Stimulated activated CD8-positive, alpha-beta memory T cell treated with anti-CD3 and anti-CD28 coated beads, Interleukin-7, amount 100 ng/mL, for 4 hours (primary cell): ENCODE data around the gene LPAR3.
"Not testable (repeated sequence)": the region's sequence is repeated elsewhere in the genome, so short reads cannot be mapped to it uniquely, and the experiment has no call there.

ENCODE experiments used
- DNase-seq, 2 donors: peaks; one replicate each; pipeline ENCODE4 v3.0.0-alpha.2; 2020; ENCODE audit warnings: low read depth in 2 of 2

LPAR3 gene, protein sequence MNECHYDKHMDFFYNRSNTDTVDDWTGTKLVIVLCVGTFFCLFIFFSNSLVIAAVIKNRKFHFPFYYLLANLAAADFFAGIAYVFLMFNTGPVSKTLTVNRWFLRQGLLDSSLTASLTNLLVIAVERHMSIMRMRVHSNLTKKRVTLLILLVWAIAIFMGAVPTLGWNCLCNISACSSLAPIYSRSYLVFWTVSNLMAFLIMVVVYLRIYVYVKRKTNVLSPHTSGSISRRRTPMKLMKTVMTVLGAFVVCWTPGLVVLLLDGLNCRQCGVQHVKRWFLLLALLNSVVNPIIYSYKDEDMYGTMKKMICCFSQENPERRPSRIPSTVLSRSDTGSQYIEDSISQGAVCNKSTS

DNA sequence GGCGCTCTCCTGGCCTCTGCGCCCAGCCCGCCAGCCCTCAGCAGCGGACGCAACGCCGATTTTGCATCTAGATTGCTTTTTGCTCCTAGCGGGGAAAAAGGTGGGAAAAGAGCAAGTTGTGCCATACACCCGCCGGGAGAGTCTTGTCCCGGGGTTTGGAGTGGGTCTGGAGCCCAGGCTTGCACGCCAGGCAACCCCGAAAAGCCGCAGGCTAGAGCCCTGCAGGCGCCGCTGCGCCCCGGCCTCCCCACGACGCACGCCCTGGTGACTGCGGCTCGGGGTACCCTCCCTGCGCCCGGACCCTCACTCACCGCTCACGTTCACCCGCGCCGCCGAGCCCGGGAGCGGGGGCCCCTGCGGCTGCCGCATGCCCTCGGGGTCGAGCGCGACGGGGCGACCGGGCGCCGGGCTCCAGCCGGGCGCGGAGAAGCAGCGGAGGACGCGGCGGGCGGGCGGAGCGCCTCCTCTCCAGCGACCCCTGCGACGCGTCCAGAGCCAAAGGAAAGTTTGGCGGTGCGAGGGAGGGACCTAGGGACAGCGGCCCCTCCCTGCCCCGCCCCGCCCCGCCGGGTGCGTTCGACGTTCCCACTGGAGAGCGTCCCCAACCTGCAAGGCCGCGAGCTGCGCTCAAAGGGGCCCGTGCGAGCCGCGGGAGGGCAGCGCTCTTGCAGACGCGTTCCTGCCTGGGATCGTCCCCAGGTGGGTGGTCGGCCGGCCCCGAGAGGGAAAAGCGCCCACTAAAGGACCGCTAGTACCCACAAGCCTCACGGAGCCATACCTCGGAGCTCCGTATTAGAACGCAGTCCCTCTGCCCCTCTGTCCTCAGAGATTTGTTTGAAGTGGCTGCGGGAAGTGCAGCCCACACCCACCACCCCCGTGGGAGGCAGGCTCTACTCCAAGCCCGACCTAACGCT is at the start of gene LPAR3:
LPAR3 (minus strand) TSS at position 502 of the 914 bp plus-strand sequence. CDS start 27,086 bp downstream, outside the sequence.
- no peak for DNase-seq

DNA sequence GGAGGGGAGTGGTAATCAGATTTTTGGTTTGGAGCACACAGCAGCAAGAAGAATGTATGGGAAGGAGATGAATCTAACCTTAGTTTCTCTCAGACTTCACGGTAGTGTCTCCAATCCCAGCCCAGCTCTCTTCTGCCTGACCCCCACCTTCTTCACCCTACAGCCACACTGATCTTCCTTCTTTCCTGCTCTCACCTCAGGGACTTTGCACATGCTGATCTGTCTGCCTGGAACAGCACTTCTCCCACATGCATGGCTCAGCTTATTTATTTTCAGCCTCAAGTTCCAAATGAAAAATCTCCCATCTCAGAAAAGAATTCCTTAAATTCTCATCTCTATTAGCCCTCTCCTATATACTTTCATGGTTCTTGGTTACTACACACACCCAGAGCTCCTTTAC is 48.8 kb upstream of the LPAR3 start:
- no peak for DNase-seq

DNA sequence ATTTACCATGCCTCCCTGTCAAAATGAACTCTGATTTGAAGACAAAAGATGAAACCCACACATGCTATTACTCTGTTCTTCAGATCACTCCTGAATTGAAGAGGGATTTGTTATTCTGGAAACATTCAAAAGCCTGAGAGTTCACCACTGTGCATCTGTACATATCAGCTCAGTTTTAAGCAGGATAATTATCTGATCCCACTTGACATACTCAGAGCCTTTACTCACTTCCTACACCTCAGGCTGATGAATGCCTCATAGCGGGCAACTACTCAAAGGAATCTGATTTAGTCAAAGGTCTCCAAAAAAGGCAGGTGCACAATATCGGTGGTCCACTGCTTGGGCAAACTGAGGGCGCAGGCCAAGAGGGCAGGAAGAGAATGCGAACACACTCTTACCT is 47.5 kb upstream of the LPAR3 start:
- DNase-seq, result no peak

DNA sequence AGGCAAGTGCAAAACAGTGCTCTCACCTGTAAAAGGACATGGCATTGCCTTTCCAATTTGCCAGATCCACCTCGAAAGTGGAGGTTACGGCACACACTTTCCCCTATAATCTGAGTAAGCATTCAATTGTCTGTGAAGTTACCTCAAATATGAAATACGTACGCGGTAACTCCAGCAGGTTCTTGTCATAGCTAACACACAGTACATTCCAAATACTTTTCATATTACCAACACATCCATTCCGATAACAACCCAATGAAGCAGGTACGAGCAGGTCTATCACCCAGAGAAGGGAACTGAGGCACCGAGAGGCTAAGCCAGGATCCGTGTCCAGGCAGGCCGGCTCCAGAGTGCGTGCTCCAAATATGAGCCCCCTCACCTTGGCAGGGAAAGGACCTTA is 46.8 kb upstream of the LPAR3 start:
- no peak for DNase-seq

DNA sequence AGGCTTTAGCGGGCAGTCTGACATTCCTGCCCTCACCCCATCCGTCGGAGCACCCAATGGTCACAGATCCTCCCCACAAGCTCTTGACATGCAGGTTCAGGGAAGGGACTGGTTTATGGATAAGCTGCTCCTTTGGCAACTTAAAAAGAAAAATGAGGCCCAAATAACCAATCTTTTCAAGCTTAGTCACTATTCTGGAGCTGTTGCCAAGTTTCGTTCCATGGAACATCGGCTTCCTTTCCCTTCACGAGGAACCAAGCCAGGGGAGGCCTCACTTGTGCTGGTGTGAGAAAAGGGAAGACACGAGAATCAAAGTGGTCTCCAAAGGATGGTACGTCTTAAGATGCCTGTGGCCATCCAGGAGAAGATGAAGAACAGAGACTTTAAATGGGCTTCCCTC is 46.1 kb upstream of the LPAR3 start:
- DNase-seq, result no peak

DNA sequence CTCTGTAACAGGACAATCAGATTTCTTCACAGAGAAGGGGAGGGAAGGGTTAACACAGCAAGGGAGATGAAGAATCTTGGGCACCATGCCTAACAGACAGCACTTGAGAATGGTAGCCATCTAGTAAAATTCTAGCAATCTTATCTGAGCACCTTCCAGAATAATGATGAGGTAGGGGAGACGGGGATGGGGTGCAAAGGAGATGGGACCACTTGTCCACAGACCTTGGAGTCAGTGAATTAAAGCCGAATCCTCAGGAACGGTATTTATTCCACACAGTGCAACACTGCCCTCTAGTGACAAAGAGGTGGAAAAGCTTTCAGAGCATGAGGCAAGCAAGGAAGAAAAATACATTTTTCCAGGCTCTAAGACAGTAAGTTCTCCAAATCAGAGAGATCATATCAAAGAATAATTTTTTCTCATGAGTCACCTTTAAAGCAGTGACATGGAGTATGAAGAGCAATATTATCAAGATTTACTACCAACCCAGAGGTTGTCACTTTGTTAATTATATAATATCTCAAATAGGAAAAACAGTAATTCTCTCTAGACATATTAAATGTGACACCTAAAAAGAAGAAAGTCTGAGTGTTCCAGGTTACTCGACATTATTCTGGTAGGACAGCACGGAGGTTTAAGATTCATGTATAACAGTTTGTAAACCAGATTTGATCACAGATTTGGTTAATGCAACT is 43.3 kb upstream of the LPAR3 start:
- peak in 1 of 2 donors; percentile 4 for DNase-seq

DNA sequence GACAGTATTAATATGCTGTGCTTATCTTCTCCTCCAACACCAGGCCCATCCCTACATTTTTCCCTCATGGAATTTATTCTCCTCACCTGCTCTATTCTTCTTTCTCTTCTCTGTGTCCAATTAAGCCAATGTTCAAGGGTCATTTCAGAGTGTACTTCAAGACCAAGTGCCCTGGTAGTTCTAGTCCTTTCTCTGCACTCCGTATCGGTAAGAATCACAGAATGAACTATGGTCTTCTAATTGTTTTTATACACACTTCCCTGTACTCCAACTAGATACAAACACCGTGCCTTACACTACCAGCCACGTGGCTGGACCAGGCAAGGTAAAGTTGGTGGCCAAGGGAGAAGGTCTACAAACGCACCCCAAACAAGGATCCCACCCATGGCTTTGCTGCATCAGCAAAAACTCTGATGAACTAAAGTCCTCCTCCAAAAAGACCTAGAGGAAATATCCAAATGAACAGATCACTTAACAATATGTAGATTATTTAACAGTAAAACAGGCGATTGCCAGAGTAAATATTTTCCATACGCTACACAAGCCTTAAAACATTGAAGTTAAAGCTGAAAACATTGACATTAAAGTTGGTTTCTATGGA is 40.1 kb upstream of the LPAR3 start:
- no peak for DNase-seq

DNA sequence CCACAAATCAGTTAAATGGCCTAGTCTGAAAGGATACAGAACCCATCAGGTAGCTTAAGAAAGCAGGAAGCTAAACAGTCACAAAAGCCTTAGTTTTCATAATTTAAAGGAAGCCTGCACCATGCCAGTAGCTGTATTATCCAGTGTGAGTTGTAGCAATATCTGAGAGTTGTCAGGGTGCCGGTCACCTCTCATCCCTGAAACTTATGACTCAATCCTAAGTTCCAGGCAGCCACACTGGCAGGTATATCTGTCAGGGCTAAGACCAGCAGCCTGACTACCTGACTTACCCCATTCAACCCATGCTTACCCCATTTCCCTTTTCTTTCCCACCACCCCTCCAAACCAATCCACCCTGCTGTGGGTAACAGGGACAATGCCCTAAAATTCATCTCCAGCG is 37.8 kb upstream of the LPAR3 start:
- DNase-seq, result no peak

DNA sequence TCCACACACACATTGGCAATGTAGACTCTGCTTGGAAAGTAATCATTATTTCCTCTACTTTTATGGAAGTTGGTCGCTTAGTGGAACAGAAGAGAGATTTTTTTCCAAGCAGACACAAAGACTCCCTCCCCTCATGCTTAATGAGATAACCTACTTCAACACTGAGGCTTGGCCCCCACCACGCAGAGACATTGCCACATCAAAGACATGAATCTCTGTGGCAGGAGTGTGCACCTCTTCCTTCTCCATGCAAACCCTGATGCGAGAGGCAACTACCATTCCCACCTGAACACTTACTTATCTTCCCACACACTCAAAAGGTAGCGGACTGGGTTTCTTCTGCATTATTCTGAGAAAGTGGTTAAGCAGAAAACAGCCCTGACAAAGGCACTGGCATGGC is 37.3 kb upstream of the LPAR3 start:
- no peak for DNase-seq

DNA sequence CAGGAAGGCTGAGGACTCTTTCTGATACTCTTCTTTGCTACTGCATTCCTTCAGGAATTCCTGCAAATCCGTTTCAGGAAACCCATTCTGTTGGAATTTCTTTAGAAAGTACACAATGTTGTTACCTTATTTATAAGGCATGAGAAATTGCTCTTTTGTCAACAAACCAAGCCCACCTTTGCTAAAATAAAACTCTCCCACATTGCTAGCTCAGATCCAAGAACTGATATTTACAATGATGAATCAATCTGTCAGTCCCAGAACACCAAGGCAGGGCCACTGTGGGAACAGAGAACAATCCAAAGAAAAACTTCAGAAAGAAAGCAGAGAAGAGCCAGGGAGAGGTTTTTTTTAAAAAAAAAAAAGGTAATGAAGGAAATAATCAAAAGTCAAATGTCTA is 36.6 kb upstream of the LPAR3 start:
- DNase-seq, result no peak

DNA sequence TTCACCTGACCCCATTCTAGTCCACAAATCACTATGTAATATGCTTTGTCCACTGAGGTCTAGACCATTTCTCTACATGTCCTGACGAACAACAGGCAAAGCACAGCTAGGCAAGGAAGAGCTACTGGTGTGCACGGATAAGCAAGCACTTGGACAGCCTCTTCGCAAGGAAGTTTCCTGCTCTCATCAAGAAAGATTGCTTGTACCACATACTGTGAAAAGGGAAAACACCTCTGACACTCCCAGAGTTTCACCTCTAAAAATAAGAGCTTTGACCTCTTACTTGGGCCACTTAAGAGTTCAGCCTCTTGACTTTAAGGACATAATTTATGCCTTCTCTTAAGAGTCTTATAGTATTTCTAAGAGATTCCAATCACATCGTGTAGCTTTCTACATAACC is 36.0 kb upstream of the LPAR3 start:
- no peak for DNase-seq

DNA sequence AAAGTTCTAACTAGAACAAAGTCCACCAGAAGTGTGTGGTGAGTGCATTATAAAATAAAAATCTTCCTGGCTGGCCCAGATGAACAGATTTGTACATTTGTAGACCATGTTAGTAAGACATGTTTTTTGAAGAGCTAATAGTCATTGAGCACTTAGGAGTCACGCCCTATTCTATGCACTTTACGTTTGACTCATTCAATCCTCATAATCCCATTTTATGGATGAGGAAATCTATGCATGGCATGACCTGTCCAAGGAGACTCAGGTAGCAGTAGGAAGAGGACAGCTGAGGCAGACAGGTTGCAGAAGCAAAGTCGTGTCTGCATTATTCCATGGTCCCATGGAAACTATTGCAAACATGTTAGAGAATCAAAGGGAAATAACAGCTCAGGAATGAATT is 30.3 kb upstream of the LPAR3 start:
- DNase-seq, result no peak

DNA sequence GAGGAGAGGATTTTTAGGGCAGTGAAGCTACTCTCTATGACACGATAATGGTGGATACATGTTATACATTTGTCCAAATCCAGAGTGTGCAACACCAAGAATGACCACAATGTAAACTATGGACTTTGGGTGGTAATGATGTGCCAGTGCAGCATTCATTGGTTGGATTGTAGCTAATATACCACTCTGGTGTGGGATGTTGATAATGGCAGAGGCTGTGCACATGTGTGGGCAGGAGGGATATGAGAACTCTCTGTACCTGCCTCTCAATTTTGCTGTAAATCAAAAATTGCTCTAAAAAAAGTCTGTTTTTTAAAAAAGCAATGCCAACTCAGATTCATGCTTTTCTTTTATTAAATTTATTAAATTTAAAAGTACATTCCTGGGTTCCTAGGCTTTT is 27.2 kb upstream of the LPAR3 start:
- no peak for DNase-seq

DNA sequence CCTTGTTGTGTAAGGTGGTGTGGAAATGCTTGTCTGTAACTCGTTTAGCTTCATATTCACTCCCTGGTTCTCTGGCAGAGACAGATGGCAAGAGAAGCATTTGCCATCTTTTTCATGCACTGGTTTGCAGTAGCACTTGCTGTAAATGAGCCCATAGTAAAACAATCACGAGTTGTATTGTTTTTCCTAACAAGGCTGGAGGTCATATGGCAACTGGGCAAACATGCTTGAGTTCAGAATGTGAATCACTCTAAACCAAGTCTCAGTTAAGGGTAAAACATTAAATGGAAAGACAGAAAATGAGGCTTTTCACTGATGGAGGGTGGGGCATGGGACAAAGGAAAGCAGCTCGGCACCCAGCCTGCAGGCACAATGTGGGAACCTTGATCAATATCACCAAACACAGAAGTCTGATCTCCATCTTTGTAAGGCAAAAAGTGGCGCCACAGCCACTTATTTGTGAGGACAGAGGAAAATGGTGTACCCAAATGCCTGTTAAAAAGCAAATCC is 26.5 kb upstream of the LPAR3 start:
- no peak for DNase-seq

DNA sequence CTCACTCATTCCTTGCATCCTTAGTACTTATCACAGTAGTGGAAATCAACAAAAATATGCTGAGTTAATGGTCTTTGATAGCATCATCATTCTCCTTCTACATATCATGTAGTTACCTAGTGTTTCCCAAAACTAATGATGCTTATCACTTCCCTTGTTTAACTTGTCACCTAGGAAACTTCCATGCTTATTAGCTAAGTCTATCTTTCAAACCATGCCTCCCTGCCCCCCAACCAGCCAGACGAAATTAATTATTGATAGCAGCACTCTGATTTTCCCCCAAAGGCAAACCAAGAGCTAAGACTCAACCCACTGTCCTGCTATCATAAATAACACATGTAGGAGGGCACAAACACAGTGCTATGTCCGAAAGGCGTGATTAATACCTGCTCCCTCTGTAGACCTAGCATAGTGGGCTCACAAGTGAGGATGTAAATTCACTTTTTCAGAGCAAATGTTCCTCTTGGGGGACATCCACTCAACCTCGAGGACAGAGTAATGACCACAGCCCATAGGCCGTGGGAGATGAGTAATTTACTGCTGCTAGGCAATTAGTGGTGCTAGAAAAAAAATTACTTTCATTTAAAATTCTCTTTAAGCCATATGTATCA is 25.8 kb upstream of the LPAR3 start:
- no peak for DNase-seq

DNA sequence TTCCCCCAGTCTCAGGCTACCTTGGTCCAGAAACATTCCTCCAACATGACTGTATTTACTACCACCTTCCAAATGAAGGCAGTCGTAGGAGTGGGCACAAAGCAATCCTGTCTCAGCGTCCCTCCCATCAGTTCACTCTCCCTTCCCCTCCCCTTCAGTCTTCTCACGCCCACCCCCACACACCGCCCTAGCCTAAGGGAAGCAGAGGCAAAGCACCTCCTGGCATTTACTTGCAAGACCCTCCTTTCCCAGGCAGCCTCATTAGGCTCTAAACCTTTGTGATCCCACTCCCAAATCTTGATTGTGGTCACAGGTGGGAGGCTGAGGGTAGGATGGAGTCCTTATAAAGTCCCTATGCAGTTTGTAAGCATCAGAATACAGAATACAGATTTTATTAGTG is 23.9 kb upstream of the LPAR3 start:
- DNase-seq, result no peak

DNA sequence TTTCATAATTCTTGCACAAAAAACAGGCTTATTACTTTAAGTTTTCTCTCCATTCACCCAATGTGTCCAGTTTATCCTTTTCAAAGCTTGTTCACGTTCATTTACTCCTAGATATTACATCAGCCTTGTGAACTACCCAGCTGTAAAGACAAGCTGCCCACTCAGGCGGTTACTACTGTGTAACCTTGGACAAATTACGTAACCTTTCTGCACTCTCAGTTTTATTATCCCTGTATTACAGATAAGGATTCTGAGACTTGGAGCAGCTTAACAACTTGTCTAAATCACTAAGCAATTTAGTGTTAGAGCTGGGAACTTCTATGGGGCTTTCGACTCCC is 20.5 kb upstream of the LPAR3 start:
- no peak for DNase-seq

DNA sequence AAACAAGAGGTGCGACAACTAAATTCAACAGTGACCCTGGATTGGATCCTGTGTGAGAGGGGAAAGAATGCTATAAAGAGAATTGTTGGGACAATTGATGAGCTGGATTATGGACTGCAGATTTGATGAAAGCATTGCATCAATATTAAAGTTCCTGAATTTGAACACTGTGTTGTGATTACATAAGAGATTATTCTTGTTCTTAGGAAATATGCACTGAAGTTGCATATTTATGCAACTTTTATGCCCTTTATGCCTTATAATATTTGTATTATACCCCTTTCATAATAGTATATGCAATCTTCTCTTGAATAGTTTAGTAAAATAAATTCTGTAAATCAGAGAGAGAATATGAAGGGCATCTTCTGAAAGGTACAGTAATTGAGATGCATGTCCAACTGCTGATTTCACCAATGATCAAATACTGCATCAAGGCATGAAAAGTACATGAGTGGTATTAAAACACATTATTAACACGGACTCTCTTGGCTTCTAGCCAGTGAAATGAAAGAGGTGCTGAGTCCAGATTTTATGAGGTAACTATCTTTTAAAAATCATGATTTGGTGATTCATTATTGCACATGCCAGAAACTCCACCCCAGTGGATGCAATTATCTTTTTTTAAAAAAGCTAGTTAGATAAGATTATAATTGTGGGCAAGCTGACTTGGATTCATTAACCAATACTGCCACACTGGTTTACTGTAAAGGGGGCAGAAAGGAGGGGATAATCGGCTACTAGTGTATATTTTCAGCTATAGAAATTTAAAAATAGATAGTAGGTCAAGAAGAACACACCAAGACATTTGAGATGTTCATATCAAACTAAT is 19.9 kb upstream of the LPAR3 start:
- no peak for DNase-seq

DNA sequence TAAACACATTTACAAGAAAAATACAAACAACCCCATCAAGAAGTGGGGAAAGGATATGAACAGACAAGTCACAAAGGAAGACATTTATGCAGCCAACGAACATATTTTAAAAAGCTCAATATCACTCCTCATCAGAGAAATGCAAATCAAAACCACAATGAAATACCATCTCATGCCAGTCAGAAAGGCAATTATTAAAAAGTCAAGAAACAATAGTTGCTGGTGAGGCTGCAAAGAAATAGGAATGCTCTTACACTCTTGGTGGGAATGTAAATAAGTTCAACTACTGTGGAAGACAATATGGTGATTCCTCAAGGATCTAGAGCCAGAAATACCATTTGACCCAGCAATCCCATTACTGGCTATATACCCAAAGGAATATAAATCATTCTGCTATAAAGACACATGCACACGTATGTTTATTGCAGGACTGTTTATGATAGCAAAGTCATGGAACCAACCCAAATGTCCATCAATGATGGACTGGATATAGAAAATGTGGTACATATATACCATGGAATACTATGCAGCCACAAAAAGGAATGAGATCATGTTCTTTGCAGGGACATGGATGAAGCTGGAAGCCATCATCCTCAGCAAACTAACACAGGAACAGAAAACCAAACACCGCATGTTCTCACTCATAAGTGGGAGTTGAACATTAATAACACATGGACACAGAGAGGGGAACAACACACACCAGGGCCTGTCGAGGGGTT is 15.9 kb upstream of the LPAR3 start:
- DNase-seq, result not testable (repeated sequence)
